WTC11 (cell line): ENCODE data around the gene UROC1. TPM values are rescaled to one million over a fixed set of nuclear protein-coding genes. Genes with fewer than 3 reads are reported as not detected.

Experiments
- ATAC-seq: fragments of 200-7000 bp; cut with Tn5 transposase; 2 replicates; pipeline ENCODE4 v1.10.0; 2021; ENCODE audit warnings: mild to moderate bottlenecking, moderate library complexity
- CTCF ChIA-PET: fragments of 300-600 bp; sonication (Branson Sonifier 250); formaldehyde crosslinking; loops from one replicate; lab custom pipeline; 2021; ENCODE audit warnings: antibody characterized with exemption; lab: Charles Lee
- POLR2A ChIA-PET: fragments of 350-600 bp; sonication (Branson Sonifier 250); formaldehyde crosslinking; loops from one replicate; lab custom pipeline; 2021; ENCODE audit warnings: antibody characterized with exemption; lab: Charles Lee
- DNase-seq: peaks from one replicate; pipeline ENCODE4 v3.0.0; 2021; ENCODE audit warnings: low spot score
- H3K27ac Mint-ChIP-seq: 2 replicates; pipeline ENCODE4 v1.8.0; 2021; ENCODE audit warnings: mixed read lengths
- H3K27me3 Mint-ChIP-seq: 2 replicates; pipeline ENCODE4 v1.8.0; 2021; ENCODE audit warnings: low read depth, mild to moderate bottlenecking, moderate library complexity, mixed read lengths
- H3K36me3 Mint-ChIP-seq: 2 replicates; pipeline ENCODE4 v1.8.0; 2021; ENCODE audit warnings: mixed read lengths
- H3K4me1 Mint-ChIP-seq: 2 replicates; pipeline ENCODE4 v1.8.0; 2022; ENCODE audit warnings: mixed read lengths
- H3K4me3 Mint-ChIP-seq: 2 replicates; pipeline ENCODE4 v1.8.0; 2021; ENCODE audit warnings: mild to moderate bottlenecking, moderate library complexity, mixed read lengths
- H3K9me3 Mint-ChIP-seq: 2 replicates; pipeline ENCODE4 v1.8.0; 2021; ENCODE audit warnings: mixed read lengths
- ATF1 ChIP-seq: sonication (generic); formaldehyde crosslinking; IDR thresholded peaks from 2 replicates; pipeline ENCODE4 v1.8.1; 2023; ENCODE audit warnings: mild to moderate bottlenecking, moderate library complexity, missing genetic modification reagents
- CREM ChIP-seq: sonication (generic); formaldehyde crosslinking; IDR thresholded peaks from 2 replicates; pipeline ENCODE4 v1.8.1; 2022; ENCODE audit warnings: mild to moderate bottlenecking, missing genetic modification reagents, moderate library complexity
- ETV6 ChIP-seq: sonication (generic); formaldehyde crosslinking; IDR thresholded peaks from 2 replicates; pipeline ENCODE4 v1.8.1; 2022; ENCODE audit warnings: mild to moderate bottlenecking, missing genetic modification reagents
- JUN ChIP-seq: sonication (generic); formaldehyde crosslinking; IDR thresholded peaks from 2 replicates; pipeline ENCODE4 v1.8.0; 2023; ENCODE audit warnings: mild to moderate bottlenecking, missing genetic modification reagents
- NR2C2 ChIP-seq: sonication (generic); formaldehyde crosslinking; IDR thresholded peaks from 2 replicates; pipeline ENCODE4 v1.8.0; 2022; ENCODE audit warnings: mild to moderate bottlenecking, missing genetic modification reagents
- NR3C1 ChIP-seq: sonication (generic); formaldehyde crosslinking; conservative IDR thresholded peaks from 2 replicates; pipeline ENCODE4 v1.8.1; 2023; ENCODE audit warnings: low read depth, mild to moderate bottlenecking, missing genetic modification reagents
- SMAD3 ChIP-seq: sonication (generic); formaldehyde crosslinking; IDR thresholded peaks from 2 replicates; pipeline ENCODE4 v1.8.0; 2022; ENCODE audit warnings: missing genetic modification reagents, mild to moderate bottlenecking, borderline replicate concordance
- SMAD4 ChIP-seq: sonication (generic); formaldehyde crosslinking; IDR thresholded peaks from 2 replicates; pipeline ENCODE4 v1.8.0; 2022; ENCODE audit warnings: mild to moderate bottlenecking, missing genetic modification reagents
- ZBTB21 ChIP-seq: sonication (generic); formaldehyde crosslinking; IDR thresholded peaks from 2 replicates; pipeline ENCODE4 v1.8.1; 2023; ENCODE audit warnings: mild to moderate bottlenecking, missing genetic modification reagents, borderline replicate concordance
- ZNF121 ChIP-seq: sonication (generic); formaldehyde crosslinking; IDR thresholded peaks from 2 replicates; pipeline ENCODE4 v1.8.0; 2023; ENCODE audit warnings: missing genetic modification reagents
- ZNF232 ChIP-seq: sonication (generic); formaldehyde crosslinking; IDR thresholded peaks from 2 replicates; pipeline ENCODE4 v1.8.0; 2022; ENCODE audit warnings: mild to moderate bottlenecking, missing genetic modification reagents
- ZNF263 ChIP-seq: sonication (generic); formaldehyde crosslinking; IDR thresholded peaks from 2 replicates; pipeline ENCODE4 v1.8.1; 2022; ENCODE audit warnings: low read depth, mild to moderate bottlenecking, moderate library complexity, missing genetic modification reagents
- ZNF317 ChIP-seq: sonication (generic); formaldehyde crosslinking; IDR thresholded peaks from 2 replicates; pipeline ENCODE4 v1.8.1; 2023; ENCODE audit warnings: low read depth, mild to moderate bottlenecking, moderate library complexity, missing genetic modification reagents, borderline replicate concordance
- total RNA-seq: library from RNA; stranded (reverse); gene quantifications from 3 replicates; pipeline ENCODE4 v1.2.3, GENCODE V29; 2021
- TF ChIP-seq, protein P1 (sequence below): sonication (generic); formaldehyde crosslinking; IDR thresholded peaks from 2 replicates; pipeline ENCODE4 v1.8.1; 2022; ENCODE audit warnings: mild to moderate bottlenecking, moderate library complexity, missing genetic modification reagents
- TF ChIP-seq, protein P2 (sequence below): sonication (generic); formaldehyde crosslinking; IDR thresholded peaks from 2 replicates; pipeline ENCODE4 v1.8.1; 2023; ENCODE audit warnings: mild to moderate bottlenecking, missing genetic modification reagents, moderate library complexity
- TF ChIP-seq, protein P3 (sequence below): fragments of 250-450 bp; sonication (Bioruptor Pico); IDR thresholded peaks from 2 replicates; pipeline ENCODE4 v1.9.0; 2021; ENCODE audit warnings: moderate library complexity, mild to moderate bottlenecking, inconsistent platforms, borderline replicate concordance
- TF ChIP-seq, protein P4 (sequence below): fragments of 250-450 bp; sonication (Bioruptor Pico); IDR thresholded peaks from 2 replicates; pipeline ENCODE4 v1.8.0; 2021; ENCODE audit warnings: mild to moderate bottlenecking
- TF ChIP-seq, protein P5 (sequence below): sonication (generic); formaldehyde crosslinking; IDR thresholded peaks from 2 replicates; pipeline ENCODE4 v1.8.0; 2023; ENCODE audit warnings: missing genetic modification reagents
- TF ChIP-seq, protein P6 (sequence below): fragments of 200-600 bp; IDR thresholded peaks from 2 replicates; pipeline ENCODE4 v1.8.0; 2022; ENCODE audit warnings: antibody characterized with exemption
- TF ChIP-seq, protein P7 (sequence below): fragments of 250-450 bp; sonication (Bioruptor Pico); conservative IDR thresholded peaks from 2 replicates; pipeline ENCODE4 v1.9.0; 2021; ENCODE audit warnings: mild to moderate bottlenecking
- TF ChIP-seq, protein P8 (sequence below): fragments of 250-450 bp; sonication (Bioruptor Pico); IDR thresholded peaks from 2 replicates; pipeline ENCODE4 v2.1.2; 2022; ENCODE audit warnings: mild to moderate bottlenecking, moderate library complexity

Gene UROC1
- total RNA-seq, 1 experiment from 2014 or later: not detected

DNA sequence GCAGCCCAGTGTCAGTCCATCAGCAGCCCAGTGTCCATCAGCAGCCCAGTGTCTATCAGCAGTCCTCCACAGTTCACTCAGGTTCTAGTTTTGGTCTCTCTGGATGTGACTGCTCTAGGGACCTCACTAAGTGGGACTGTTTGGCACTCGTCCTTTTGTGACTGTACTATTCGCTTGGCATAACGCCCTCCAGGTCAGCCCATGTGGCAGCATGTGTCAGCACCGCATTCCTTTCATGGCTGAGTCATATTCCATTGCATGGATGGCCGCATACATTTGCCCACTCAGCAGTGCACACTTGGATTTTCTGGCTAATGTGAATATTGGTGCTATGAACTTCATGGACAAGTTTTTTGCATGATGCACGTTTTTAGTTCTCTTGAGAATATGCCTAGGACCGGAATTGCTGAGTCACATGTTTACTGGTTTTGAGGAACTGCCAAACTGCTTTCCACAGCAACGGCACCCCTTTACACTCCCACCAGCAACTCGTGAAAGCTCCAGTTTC is 22.8 kb upstream of the UROC1 start:
- no peaks in the 10 kb centered on the region for H3K36me3 Mint-ChIP-seq
- ChIA-PET CTCF (no interaction called here), POLR2A (no interaction called here)
- H3K9me3 Mint-ChIP-seq: no peaks in the 10 kb centered on the region
- H3K27ac Mint-ChIP-seq: no peak overlapping the region
- TF ChIP-seq, protein P1, sequence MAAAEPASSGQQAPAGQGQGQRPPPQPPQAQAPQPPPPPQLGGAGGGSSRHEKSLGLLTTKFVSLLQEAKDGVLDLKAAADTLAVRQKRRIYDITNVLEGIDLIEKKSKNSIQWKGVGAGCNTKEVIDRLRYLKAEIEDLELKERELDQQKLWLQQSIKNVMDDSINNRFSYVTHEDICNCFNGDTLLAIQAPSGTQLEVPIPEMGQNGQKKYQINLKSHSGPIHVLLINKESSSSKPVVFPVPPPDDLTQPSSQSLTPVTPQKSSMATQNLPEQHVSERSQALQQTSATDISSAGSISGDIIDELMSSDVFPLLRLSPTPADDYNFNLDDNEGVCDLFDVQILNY (CRISPR knock-in tag): no peak
- TF ChIP-seq ZNF121 (peak; percentile 37; the same call in 1 of the 2 replicates), ZNF317 (0 out of 2 replicates have a peak, but pooled peaks have one; percentile 50), NR2C2 (no peak)
- ATAC-seq (no peak), DNase-seq (no peak)
- H3K4me3 Mint-ChIP-seq: no peak overlapping the region
- 0 out of 2 replicates have a peak, but pooled peaks cover 2% of the 10 kb centered on the region for H3K4me1 Mint-ChIP-seq
- no peaks in the 10 kb centered on the region for H3K27me3 Mint-ChIP-seq

DNA sequence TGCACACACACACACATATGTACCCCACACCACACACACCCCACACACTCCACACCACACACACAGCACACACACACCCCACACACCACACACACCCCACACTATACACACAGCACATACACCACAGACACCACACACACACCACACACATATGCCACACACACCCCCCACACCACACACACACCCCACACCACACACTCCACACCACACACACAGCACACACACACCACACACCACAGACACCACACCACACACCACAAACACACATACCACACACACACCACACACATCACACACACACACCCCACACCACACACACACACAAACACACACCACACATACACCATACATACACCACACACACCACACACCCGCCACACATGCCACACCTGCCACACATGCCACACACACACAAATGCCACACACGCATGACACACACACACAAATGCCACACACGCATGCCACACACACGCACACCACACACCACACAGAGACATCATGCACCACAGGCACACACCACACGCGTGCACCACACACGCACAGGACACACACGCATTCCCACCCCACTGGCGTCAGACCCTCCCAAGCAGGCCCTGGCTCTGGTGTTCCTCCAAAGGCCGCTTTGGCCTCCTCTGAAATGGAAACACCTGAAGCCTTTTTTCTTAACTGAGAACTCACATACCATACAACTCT is 22.1 kb upstream of the UROC1 start:
- no peak for ATAC-seq
- ChIA-PET POLR2A (no interaction called here), CTCF (no interaction called here)
- TF ChIP-seq, protein P1 (CRISPR knock-in tag): no peak
- TF ChIP-seq NR3C1 (no peak), CREM (CRISPR knock-in tag) (no peak), ZNF232 (CRISPR knock-in tag) (no peak), ZNF263 (CRISPR knock-in tag) (no peak)
- TF ChIP-seq, protein P2, sequence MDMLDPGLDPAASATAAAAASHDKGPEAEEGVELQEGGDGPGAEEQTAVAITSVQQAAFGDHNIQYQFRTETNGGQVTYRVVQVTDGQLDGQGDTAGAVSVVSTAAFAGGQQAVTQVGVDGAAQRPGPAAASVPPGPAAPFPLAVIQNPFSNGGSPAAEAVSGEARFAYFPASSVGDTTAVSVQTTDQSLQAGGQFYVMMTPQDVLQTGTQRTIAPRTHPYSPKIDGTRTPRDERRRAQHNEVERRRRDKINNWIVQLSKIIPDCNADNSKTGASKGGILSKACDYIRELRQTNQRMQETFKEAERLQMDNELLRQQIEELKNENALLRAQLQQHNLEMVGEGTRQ: no peak
- TF ChIP-seq, protein P3, sequence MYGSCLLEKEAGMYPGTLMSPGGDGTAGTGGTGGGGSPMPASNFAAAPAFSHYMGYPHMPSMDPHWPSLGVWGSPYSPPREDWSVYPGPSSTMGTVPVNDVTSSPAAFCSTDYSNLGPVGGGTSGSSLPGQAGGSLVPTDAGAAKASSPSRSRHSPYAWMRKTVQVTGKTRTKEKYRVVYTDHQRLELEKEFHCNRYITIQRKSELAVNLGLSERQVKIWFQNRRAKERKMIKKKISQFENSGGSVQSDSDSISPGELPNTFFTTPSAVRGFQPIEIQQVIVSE (CRISPR knock-in tag): no peak
- no peaks in the 10 kb centered on the region for H3K4me1 Mint-ChIP-seq
- DNase-seq: peak; percentile 5
- H3K9me3 Mint-ChIP-seq: no peaks in the 10 kb centered on the region
- no peaks in the 10 kb centered on the region for H3K36me3 Mint-ChIP-seq
- H3K27ac Mint-ChIP-seq: no peak overlapping the region
- H3K27me3 Mint-ChIP-seq: no peaks in the 10 kb centered on the region
- H3K4me3 Mint-ChIP-seq: no peak overlapping the region

DNA sequence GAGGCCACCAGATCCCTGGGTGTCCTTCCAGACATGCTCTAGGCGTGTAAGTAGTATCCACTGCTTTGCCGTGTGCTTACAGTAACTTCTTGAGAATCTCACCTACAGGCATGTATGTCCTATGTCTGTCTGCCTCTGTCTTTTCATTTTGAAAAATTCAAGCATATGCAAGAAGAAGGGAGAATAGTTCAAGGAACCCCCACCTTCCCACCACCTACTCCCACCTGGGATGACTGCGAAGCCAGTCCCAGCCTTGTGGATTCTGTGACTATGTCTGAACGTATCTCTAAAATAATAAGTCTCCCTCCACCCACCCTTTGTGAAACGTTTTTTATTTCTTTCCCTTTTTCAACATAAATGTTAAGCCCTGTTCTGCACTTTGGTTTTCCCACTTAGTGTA is 21.4 kb upstream of the UROC1 start:
- Mint-ChIP-seq H3K27me3 (no peaks in the 10 kb centered on the region), H3K4me3 (no peak overlapping the region), H3K36me3 (no peaks in the 10 kb centered on the region), H3K4me1 (no peaks in the 10 kb centered on the region), H3K27ac (no peak overlapping the region), H3K9me3 (no peaks in the 10 kb centered on the region)
- CTCF ChIA-PET: interaction anchor here (1.4 kb wide), 1 partner anchor 16 kb away, joined by 4 read pairs; the partner anchor contains the start of gene CHST13
- DNase-seq (no peak), ATAC-seq (no peak)
- POLR2A ChIA-PET: no interaction called here
- TF ChIP-seq ZBTB21 (CRISPR knock-in tag) (no peak), SMAD3 (CRISPR knock-in tag) (no peak), SMAD4 (CRISPR knock-in tag) (no peak), ETV6 (CRISPR knock-in tag) (no peak), JUN (CRISPR knock-in tag) (no peak), ATF1 (CRISPR knock-in tag) (no peak)
- TF ChIP-seq, protein P4, sequence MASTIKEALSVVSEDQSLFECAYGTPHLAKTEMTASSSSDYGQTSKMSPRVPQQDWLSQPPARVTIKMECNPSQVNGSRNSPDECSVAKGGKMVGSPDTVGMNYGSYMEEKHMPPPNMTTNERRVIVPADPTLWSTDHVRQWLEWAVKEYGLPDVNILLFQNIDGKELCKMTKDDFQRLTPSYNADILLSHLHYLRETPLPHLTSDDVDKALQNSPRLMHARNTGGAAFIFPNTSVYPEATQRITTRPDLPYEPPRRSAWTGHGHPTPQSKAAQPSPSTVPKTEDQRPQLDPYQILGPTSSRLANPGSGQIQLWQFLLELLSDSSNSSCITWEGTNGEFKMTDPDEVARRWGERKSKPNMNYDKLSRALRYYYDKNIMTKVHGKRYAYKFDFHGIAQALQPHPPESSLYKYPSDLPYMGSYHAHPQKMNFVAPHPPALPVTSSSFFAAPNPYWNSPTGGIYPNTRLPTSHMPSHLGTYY (CRISPR knock-in tag): no peak
- TF ChIP-seq, protein P5, sequence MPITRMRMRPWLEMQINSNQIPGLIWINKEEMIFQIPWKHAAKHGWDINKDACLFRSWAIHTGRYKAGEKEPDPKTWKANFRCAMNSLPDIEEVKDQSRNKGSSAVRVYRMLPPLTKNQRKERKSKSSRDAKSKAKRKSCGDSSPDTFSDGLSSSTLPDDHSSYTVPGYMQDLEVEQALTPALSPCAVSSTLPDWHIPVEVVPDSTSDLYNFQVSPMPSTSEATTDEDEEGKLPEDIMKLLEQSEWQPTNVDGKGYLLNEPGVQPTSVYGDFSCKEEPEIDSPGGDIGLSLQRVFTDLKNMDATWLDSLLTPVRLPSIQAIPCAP: no peak
- TF ChIP-seq, protein P6, sequence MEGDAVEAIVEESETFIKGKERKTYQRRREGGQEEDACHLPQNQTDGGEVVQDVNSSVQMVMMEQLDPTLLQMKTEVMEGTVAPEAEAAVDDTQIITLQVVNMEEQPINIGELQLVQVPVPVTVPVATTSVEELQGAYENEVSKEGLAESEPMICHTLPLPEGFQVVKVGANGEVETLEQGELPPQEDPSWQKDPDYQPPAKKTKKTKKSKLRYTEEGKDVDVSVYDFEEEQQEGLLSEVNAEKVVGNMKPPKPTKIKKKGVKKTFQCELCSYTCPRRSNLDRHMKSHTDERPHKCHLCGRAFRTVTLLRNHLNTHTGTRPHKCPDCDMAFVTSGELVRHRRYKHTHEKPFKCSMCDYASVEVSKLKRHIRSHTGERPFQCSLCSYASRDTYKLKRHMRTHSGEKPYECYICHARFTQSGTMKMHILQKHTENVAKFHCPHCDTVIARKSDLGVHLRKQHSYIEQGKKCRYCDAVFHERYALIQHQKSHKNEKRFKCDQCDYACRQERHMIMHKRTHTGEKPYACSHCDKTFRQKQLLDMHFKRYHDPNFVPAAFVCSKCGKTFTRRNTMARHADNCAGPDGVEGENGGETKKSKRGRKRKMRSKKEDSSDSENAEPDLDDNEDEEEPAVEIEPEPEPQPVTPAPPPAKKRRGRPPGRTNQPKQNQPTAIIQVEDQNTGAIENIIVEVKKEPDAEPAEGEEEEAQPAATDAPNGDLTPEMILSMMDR: no peak
- TF ChIP-seq, protein P7, sequence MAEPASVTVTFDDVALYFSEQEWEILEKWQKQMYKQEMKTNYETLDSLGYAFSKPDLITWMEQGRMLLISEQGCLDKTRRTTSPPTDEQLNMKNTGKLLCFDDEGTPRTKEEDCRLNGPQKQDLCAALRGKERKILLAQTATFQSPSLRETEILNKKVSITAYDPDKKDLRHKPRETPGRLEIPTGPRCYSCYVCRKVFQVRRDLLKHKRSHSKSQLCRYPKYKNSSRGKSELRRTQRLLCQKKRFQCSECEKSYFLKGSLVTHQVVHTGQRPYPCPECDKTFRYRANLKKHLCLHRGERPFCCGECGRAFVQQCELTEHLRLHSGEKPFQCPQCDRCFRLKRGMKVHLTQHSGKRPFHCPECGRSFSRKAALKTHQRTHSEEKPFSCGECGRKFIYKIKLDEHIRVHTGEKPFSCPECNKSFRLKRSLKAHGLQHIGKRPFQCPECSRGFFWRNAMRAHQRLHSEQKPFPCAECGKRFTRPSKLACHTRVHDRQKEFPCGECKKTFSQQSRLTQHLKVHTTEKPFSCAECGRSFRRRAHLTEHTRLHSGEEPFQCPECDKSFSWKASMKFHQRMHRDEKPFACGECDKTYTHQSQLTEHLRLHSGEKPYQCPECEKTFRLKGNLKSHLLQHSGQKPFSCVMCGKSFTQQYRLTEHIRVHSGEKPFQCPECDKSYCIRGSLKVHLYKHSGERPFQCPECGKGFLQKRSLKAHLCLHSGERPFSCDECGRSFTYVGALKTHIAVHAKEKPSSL (CRISPR knock-in tag): no peak
- TF ChIP-seq, protein P8, sequence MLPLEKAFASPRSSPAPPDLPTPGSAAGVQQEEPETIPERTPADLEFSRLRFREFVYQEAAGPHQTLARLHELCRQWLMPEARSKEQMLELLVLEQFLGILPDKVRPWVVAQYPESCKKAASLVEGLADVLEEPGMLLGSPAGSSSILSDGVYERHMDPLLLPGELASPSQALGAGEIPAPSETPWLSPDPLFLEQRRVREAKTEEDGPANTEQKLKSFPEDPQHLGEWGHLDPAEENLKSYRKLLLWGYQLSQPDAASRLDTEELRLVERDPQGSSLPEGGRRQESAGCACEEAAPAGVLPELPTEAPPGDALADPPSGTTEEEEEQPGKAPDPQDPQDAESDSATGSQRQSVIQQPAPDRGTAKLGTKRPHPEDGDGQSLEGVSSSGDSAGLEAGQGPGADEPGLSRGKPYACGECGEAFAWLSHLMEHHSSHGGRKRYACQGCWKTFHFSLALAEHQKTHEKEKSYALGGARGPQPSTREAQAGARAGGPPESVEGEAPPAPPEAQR (CRISPR knock-in tag): no peak
